Rectal smooth muscle tissue (tissue), 1 donor: ENCODE measurements around the gene SNX14.
"Not testable (repeated sequence)": the region's sequence is repeated elsewhere in the genome, so short reads cannot be mapped to it uniquely, and the experiment has no call there.

Experiments used
- H3K27ac ChIP-seq: one replicate; pipeline ENCODE4 v1.7.0; 2013; ENCODE audit warnings: low read depth, low read length, inconsistent platforms
- H3K27me3 ChIP-seq: one replicate; pipeline ENCODE4 v1.7.0; 2013; ENCODE audit warnings: low read length; ENCODE audit not compliant: control insufficient read depth, insufficient read depth
- H3K36me3 ChIP-seq: one replicate; pipeline ENCODE4 v1.7.0; 2013; ENCODE audit warnings: low read length; ENCODE audit not compliant: control insufficient read depth, insufficient read depth
- H3K4me1 ChIP-seq: one replicate; pipeline ENCODE4 v1.7.0; 2013; ENCODE audit warnings: low read length; ENCODE audit not compliant: control insufficient read depth, insufficient read depth
- H3K4me3 ChIP-seq: one replicate; pipeline ENCODE4 v1.7.0; 2013; ENCODE audit warnings: low read length
- H3K9ac ChIP-seq: one replicate; pipeline ENCODE4 v1.7.0; 2013; ENCODE audit warnings: low read length

The SNX14 gene

GRCh38 chr6:85547719-85548118, 45.9 kb downstream of the SNX14 start:
- Histone ChIP-seq H3K27me3 (no peaks in the 10 kb centered on the region), H3K4me1 (no peaks in the 10 kb centered on the region), H3K9ac (no peak overlapping the region), H3K36me3 (peaks cover under 1% of the 10 kb centered on the region), H3K27ac (no peak overlapping the region), H3K4me3 (no peak overlapping the region)

- H3K27ac ChIP-seq = no peak overlapping the region
- no peak overlapping the region for H3K9ac ChIP-seq
- H3K4me3 ChIP-seq = no peak overlapping the region
- H3K4me1 ChIP-seq = no peaks in the 10 kb centered on the region
- H3K27me3 ChIP-seq = no peaks in the 10 kb centered on the region
- H3K36me3 ChIP-seq = no peaks in the 10 kb centered on the region
Measured at GRCh38 chr6:85544776-85545175, 48.9 kb downstream of the SNX14 start.

GRCh38 chr6:85537055-85537494, 56.6 kb downstream of the SNX14 start:
- H3K9ac ChIP-seq = no peak overlapping the region
- H3K27me3 ChIP-seq = no peaks in the 10 kb centered on the region

GRCh38 chr6:85524281-85524680, 69.4 kb downstream of the SNX14 start:
- not testable (repeated sequence) for H3K4me3 ChIP-seq, H3K27ac ChIP-seq, H3K27me3 ChIP-seq, H3K4me1 ChIP-seq, H3K9ac ChIP-seq, H3K36me3 ChIP-seq

More at GRCh38 chr6:85537055-85537494, 56.6 kb downstream of the SNX14 start:
- Histone ChIP-seq H3K4me3 (no peak overlapping the region), H3K27ac (no peak overlapping the region), H3K4me1 (no peaks in the 10 kb centered on the region), H3K36me3 (peaks cover 5% of the 10 kb centered on the region)

GRCh38 chr6:85516168-85516567, 77.5 kb downstream of the SNX14 start:
- Histone ChIP-seq H3K27me3 (no peaks in the 10 kb centered on the region), H3K27ac (no peak overlapping the region), H3K4me1 (no peaks in the 10 kb centered on the region), H3K9ac (no peak overlapping the region), H3K4me3 (no peak overlapping the region), H3K36me3 (peaks cover 16% of the 10 kb centered on the region)

GRCh38 chr6:85506441-85507093, 87.1 kb downstream of the SNX14 start:
- Histone ChIP-seq H3K36me3 (no peaks in the 10 kb centered on the region), H3K9ac (no peak overlapping the region), H3K27me3 (no peaks in the 10 kb centered on the region), H3K4me1 (no peaks in the 10 kb centered on the region), H3K4me3 (no peak overlapping the region), H3K27ac (no peak overlapping the region)

- Histone ChIP-seq H3K27ac (no peak overlapping the region), H3K9ac (no peak overlapping the region), H3K27me3 (no peaks in the 10 kb centered on the region), H3K4me1 (no peaks in the 10 kb centered on the region), H3K36me3 (no peaks in the 10 kb centered on the region), H3K4me3 (no peak overlapping the region)
Measured at GRCh38 chr6:85498596-85499258, 94.9 kb downstream of the SNX14 start.

- Histone ChIP-seq H3K36me3 (peaks cover 2% of the 10 kb centered on the region), H3K27me3 (no peaks in the 10 kb centered on the region), H3K4me1 (no peaks in the 10 kb centered on the region), H3K4me3 (no peak overlapping the region), H3K27ac (no peak overlapping the region), H3K9ac (no peak overlapping the region)
Measured at GRCh38 chr6:85496856-85497255, 96.8 kb downstream of the SNX14 start.

GRCh38 chr6:85496009-85496579, 97.6 kb downstream of the SNX14 start:
- H3K9ac ChIP-seq = no peak overlapping the region
- H3K36me3 ChIP-seq = peaks cover 4% of the 10 kb centered on the region
- H3K27me3 ChIP-seq = no peaks in the 10 kb centered on the region
- no peaks in the 10 kb centered on the region for H3K4me1 ChIP-seq
- H3K4me3 ChIP-seq = no peak overlapping the region
- H3K27ac ChIP-seq = no peak overlapping the region

GRCh38 chr6:85494547-85495536, 98.8 kb downstream of the SNX14 start:
- H3K4me1 ChIP-seq = no peaks in the 10 kb centered on the region
- H3K27ac ChIP-seq = no peak overlapping the region

GRCh38 chr6:85493389-85493788, 100.3 kb downstream of the SNX14 start:
- Histone ChIP-seq H3K9ac (no peak overlapping the region), H3K27me3 (no peaks in the 10 kb centered on the region), H3K27ac (no peak overlapping the region), H3K36me3 (peaks cover 4% of the 10 kb centered on the region), H3K4me3 (no peak overlapping the region), H3K4me1 (no peaks in the 10 kb centered on the region)

More at GRCh38 chr6:85494547-85495536, 98.8 kb downstream of the SNX14 start:
- peaks cover 4% of the 10 kb centered on the region for H3K36me3 ChIP-seq
- no peak overlapping the region for H3K9ac ChIP-seq
- H3K27me3 ChIP-seq = no peaks in the 10 kb centered on the region
- H3K4me3 ChIP-seq = no peak overlapping the region
